ENCODE measurements around the gene GDF10. TPM values are rescaled to one million over a fixed set of nuclear protein-coding genes. Genes with fewer than 3 reads are reported as not detected.

Gene GDF10
- total RNA-seq, 4 donors from 2014 or later: 0.23 to 3.9 (median 1.0) TPM

DNA sequence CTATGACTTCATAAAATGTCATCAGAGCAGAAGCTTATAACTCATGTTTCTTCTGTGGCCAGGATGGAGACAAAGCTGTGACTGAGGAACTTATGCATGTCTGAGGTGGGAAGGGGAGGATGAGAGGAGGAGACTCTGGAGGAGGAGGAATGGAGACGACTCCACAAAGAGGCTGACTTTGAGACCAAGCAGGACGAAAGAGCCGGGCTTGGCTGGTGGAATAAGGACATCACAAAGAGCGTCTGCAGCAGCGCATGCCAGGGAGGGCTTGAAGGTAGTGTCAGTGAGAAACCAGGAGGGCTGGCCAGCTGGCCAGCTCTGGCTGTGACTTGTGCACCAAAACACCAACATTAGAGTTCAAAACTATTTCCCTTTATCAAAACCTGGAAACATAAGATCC lies 16.1 kb downstream of the GDF10 start:
- WGBS, 2 donors: 75 to 79% methylated on average over 5 of the region's 5 CpGs
- intact Hi-C loops (cut with DNase I; ENCODE audit: low total_unique reads): loop anchor here (10.0 kb wide), 1 partner anchor 271 kb away; no protein-coding TSS in a partner anchor
- TF ChIP-seq POLR2A (IDR thresholded peaks at IDR 0.05): no peak
- TF ChIP-seq, protein P1, sequence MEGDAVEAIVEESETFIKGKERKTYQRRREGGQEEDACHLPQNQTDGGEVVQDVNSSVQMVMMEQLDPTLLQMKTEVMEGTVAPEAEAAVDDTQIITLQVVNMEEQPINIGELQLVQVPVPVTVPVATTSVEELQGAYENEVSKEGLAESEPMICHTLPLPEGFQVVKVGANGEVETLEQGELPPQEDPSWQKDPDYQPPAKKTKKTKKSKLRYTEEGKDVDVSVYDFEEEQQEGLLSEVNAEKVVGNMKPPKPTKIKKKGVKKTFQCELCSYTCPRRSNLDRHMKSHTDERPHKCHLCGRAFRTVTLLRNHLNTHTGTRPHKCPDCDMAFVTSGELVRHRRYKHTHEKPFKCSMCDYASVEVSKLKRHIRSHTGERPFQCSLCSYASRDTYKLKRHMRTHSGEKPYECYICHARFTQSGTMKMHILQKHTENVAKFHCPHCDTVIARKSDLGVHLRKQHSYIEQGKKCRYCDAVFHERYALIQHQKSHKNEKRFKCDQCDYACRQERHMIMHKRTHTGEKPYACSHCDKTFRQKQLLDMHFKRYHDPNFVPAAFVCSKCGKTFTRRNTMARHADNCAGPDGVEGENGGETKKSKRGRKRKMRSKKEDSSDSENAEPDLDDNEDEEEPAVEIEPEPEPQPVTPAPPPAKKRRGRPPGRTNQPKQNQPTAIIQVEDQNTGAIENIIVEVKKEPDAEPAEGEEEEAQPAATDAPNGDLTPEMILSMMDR (IDR thresholded peaks at IDR 0.05): no peak
- H3K4me3 ChIP-seq (ENCODE audit: low read depth, poor library complexity, severe bottlenecking): no peak overlapping the region
- no peak for DNase-seq (ENCODE audit: low spot score in 2 of 2)

DNA sequence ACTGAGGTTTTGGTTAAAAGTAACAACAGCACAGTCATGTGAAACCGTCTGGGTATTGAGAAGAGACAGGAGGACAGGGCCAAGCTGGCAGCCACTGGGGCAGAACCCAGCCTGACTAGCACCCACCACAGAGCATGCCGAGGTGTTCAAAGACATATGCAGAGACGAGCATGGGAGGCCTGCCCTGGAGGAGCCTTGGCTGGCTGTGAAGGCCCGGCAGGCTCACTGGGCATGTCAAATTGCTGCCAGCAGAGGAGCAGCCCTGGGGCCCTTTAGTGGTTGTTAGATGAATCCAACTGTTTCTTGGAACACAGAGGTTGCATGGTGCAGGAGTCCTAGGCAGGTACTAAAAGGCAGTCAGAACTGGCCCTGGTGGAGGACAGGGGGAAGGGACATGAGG lies 17.3 kb downstream of the GDF10 start:
- WGBS, 2 donors: 39 to 73% methylated on average over 4 of the region's 4 CpGs
- intact Hi-C loops (cut with DNase I; ENCODE audit: low total_unique reads): loop anchor here (10.0 kb wide), 1 partner anchor 272 kb away; no protein-coding TSS in a partner anchor
- no peak overlapping the region for H3K4me3 ChIP-seq (ENCODE audit: low read depth, poor library complexity, severe bottlenecking)
- no peak for DNase-seq (ENCODE audit: low spot score in 2 of 2)
- no peak for TF ChIP-seq POLR2A (IDR thresholded peaks at IDR 0.05)
- TF ChIP-seq, protein P1 (IDR thresholded peaks at IDR 0.05): no peak

DNA sequence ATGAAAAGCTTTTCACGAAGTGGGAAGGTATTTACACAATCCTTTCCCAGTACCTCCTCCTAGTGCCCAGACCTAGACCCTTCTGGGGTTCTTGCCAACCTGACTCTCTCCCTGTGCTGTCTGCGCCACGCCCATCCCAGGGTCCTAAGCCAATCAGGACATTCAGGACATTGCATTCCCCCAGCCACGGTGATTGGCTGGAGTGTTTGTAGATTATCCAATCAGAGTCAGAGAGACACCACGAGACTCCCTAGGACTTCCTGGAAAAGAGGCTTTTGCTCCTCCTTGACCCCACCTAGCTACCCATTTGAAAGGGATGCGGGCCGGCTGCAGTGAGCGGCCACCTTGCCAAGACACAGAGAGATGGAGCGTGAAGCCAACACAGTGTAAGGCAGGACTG lies 18.7 kb downstream of the GDF10 start:
- intact Hi-C loops (cut with DNase I; ENCODE audit: low total_unique reads): loop anchor here (10.0 kb wide), 1 partner anchor 274 kb away; no protein-coding TSS in a partner anchor
- H3K4me3 ChIP-seq (ENCODE audit: low read depth, poor library complexity, severe bottlenecking): no peak overlapping the region
- WGBS, 2 donors: 83 to 91% methylated on average over 9 of the region's 9 CpGs
- DNase-seq (ENCODE audit: low spot score in 2 of 2): peak in 1 of 2 donors; percentile 70
- TF ChIP-seq, protein P1 (IDR thresholded peaks at IDR 0.05): no peak
- TF ChIP-seq POLR2A (IDR thresholded peaks at IDR 0.05): no peak

DNA sequence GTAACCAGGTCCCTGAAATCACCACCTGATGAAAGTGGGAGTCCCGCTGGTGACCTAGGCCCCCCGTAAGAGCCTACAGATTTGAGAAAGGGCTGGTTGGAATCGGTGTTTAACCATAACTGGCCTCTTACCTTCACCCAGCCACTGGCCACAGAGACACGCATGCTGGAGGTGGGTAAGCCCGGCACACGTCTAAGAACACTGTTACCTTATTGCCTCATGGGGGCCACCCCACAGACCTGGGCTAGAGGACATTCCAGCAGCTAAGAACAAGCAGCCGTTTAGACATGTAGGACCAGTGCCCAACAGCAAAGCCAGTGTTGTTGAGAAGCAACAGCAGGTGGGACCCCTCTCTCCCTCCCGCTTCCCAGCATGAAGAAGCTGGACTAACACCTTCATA lies 19.8 kb downstream of the GDF10 start:
- H3K4me3 ChIP-seq (ENCODE audit: low read depth, poor library complexity, severe bottlenecking): no peak overlapping the region
- peak in 1 of 2 donors; percentile 39 for DNase-seq (ENCODE audit: low spot score in 2 of 2)
- TF ChIP-seq, protein P1 (IDR thresholded peaks at IDR 0.05): no peak
- no peak for TF ChIP-seq POLR2A (IDR thresholded peaks at IDR 0.05)
- intact Hi-C loops (cut with DNase I; ENCODE audit: low total_unique reads): loop anchor here (10.0 kb wide), 1 partner anchor 275 kb away; no protein-coding TSS in a partner anchor
- 88 to 93% methylated on average over 8 of the region's 8 CpGs for WGBS, 2 donors

DNA sequence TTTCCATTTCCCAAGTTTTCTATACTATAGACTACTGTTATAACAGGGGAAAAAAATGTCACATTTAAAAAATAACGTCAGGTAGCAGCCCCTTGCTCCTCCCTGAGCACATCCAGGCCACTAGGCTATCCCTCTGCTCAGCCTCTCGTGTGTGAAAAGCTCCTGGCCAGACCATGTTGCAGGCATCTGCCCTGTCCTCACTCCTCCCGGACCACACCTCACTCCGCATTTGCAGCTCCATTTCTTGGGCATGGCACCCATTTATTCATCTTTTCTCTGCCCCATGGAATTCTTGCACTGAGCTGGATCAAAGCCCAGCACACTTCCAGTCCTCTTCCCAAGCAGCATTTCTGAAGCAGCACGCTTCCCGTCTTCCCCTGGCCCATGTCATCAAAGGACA lies 20.8 kb downstream of the GDF10 start:
- intact Hi-C loops (cut with DNase I; ENCODE audit: low total_unique reads): no loop called here
- no peak overlapping the region for H3K4me3 ChIP-seq (ENCODE audit: low read depth, poor library complexity, severe bottlenecking)
- DNase-seq (ENCODE audit: low spot score in 2 of 2): peak in 1 of 2 donors; percentile 66
- TF ChIP-seq, protein P1 (IDR thresholded peaks at IDR 0.05): no peak
- no peak for TF ChIP-seq POLR2A (IDR thresholded peaks at IDR 0.05)
- 73 to 83% methylated on average over 6 of the region's 6 CpGs for WGBS, 2 donors

Data from lower leg skin (tissue), 4 donors.